K562 (cell line): Measurements from ENCODE around the gene OR9Q2. TPM values are rescaled to one million over a fixed set of nuclear protein-coding genes. Genes with fewer than 3 reads are reported as not detected.

Experiments
- ATAC-seq: fragments of 200-7000 bp; cut with Tn5 transposase; 3 replicates; pipeline ENCODE4 v1.9.1; 2020; ENCODE audit warnings: moderate library complexity
- BruUV-seq: library from RNA; stranded (reverse); fragments of 400-500 nt; replicated peaks from 2 replicates; lab custom pipeline; 2021; lab: Mats Ljungman, UMichigan
- CTCF ChIA-PET: fragments of 300-600 bp; formaldehyde crosslinking; extraction: SDS; loops from one replicate; lab custom pipeline; 2021; ENCODE audit warnings: low intra/inter-chr PET ratio; lab: Yijun Ruan, JAX
- POLR2A ChIA-PET: fragments of 300-600, 350-650 bp; sonication (Branson Sonifier 250); formaldehyde crosslinking; extraction: SDS; loops from one replicate; lab custom pipeline; 2021; ENCODE audit warnings: antibody characterized with exemption, inconsistent platforms; lab: Yijun Ruan, JAX
- DNase-seq, 4 experiments: peaks; one replicate each; pipeline versions ENCODE4 v3.0.0 to v3.0.0-alpha.2; 2011 to 2018; ENCODE audit warnings: low spot score in 3 of 4, mixed read lengths in 3 of 4; ENCODE audit errors: extremely low read depth in 1 of 4
- FAIRE-seq: peaks from 2 replicates; lab custom pipeline; 2011; peaks lifted over from hg19 to GRCh38; lab: Jason Lieb, UNC
- H2AFZ ChIP-seq: 2 replicates; pipeline ENCODE4 v1.6.0; 2011; ENCODE audit warnings: low read depth, low read length, control low read depth, inconsistent platforms
- H3K27ac ChIP-seq: fragments of 200-600 bp; 3 replicates; pipeline ENCODE4 v1.8.0; 2011; ENCODE audit warnings: low read depth, mild to moderate bottlenecking, control low read depth, inconsistent platforms, low read length, moderate library complexity, mixed read lengths; ENCODE audit errors: extremely low read depth
- H3K27me3 ChIP-seq, 2 experiments: fragments of 300-600 bp in 1 of 2; 2 replicates in 1 of 2; 3 replicates in 1 of 2; pipeline versions ENCODE4 v1.6.0 to v1.8.0; 2011; ENCODE audit warnings: inconsistent platforms in 2 of 2, low read length in 2 of 2, mild to moderate bottlenecking in 1 of 2, mixed read lengths in 1 of 2, moderate library complexity in 1 of 2; ENCODE audit not compliant: control insufficient read depth in 2 of 2, insufficient read depth in 2 of 2
- H3K36me3 ChIP-seq: fragments of 300-600 bp; 3 replicates; pipeline ENCODE4 v1.8.0; 2011; ENCODE audit warnings: mild to moderate bottlenecking, low read length, inconsistent platforms; ENCODE audit not compliant: control insufficient read depth, insufficient read depth
- H3K4me1 ChIP-seq, 2 experiments: fragments of 200-600 bp in 1 of 2; replicated peaks in 1 of 2; 2 replicates in 1 of 2; 3 replicates in 1 of 2; pipeline versions ENCODE4 v1.5.1 to v1.8.0; 2011; ENCODE audit warnings: inconsistent platforms in 2 of 2, low read length in 2 of 2, mild to moderate bottlenecking in 1 of 2, mixed read lengths in 1 of 2, moderate library complexity in 1 of 2; ENCODE audit not compliant: control insufficient read depth in 2 of 2, insufficient read depth in 2 of 2
- H3K4me2 ChIP-seq: 2 replicates; pipeline ENCODE4 v1.6.1; 2011; ENCODE audit warnings: low read length, control low read depth, inconsistent platforms, mixed read lengths; ENCODE audit not compliant: insufficient read depth
- H3K4me3 ChIP-seq: fragments of 200-600 bp; sonication (generic), shearing (Covaris generic); 2 replicates; pipeline ENCODE4 v1.5.1; 2016; ENCODE audit warnings: control low read depth, inconsistent platforms
- H3K79me2 ChIP-seq: fragments of 200-600 bp; 3 replicates; pipeline ENCODE4 v1.8.0; 2011; ENCODE audit warnings: low read length, inconsistent platforms; ENCODE audit not compliant: control insufficient read depth, insufficient read depth
- H3K9ac ChIP-seq, 2 experiments: 2 replicates each; pipeline versions ENCODE4 v1.6.0 to v1.6.1; 2011; ENCODE audit warnings: low read depth in 2 of 2, low read length in 2 of 2, control low read depth in 1 of 2, inconsistent platforms in 1 of 2, mild to moderate bottlenecking in 1 of 2, mixed read lengths in 1 of 2; ENCODE audit not compliant: insufficient read depth in 1 of 2
- H3K9me1 ChIP-seq: one replicate; pipeline ENCODE4 v1.6.0; 2011; ENCODE audit warnings: inconsistent platforms, mild to moderate bottlenecking, low read length, moderate library complexity; ENCODE audit not compliant: control insufficient read depth, insufficient read depth
- H3K9me3 ChIP-seq: replicated peaks from 2 replicates; pipeline ENCODE4 v1.5.1; 2011; ENCODE audit warnings: low read depth, low read length, inconsistent platforms; ENCODE audit not compliant: control insufficient read depth, insufficient read depth
- H4K20me1 ChIP-seq: replicated peaks from 2 replicates; pipeline ENCODE4 v1.6.1; 2011; ENCODE audit warnings: low read length, inconsistent platforms, mixed read lengths; ENCODE audit not compliant: control insufficient read depth, insufficient read depth
- CSDE1 ChIP-seq, 2 experiments: fragments of 450-650 bp; IDR thresholded peaks; 2 replicates each; pipeline ENCODE4 v1.6.1; 2016; ENCODE audit warnings: mild to moderate bottlenecking in 1 of 2
- EP400 ChIP-seq: fragments of 450-650 bp; IDR thresholded peaks from 2 replicates; pipeline ENCODE4 v1.6.1; 2017; ENCODE audit warnings: antibody characterized with exemption, mild to moderate bottlenecking, moderate library complexity
- FOXA3 ChIP-seq, 2 experiments: fragments of 450-650 bp in 1 of 2; sonication (generic) in 1 of 2; formaldehyde crosslinking; IDR thresholded peaks in 1 of 2; conservative IDR thresholded peaks in 1 of 2; 2 replicates each; pipeline versions ENCODE4 v1.4.0 to v1.8.0; 2020 to 2022; ENCODE audit warnings: mild to moderate bottlenecking in 2 of 2, missing genetic modification reagents in 1 of 2
- HSF4 ChIP-seq: fragments of 250-450 bp; sonication (Bioruptor Pico); IDR thresholded peaks from 2 replicates; pipeline ENCODE4 v2.1.2; 2022; ENCODE audit warnings: mild to moderate bottlenecking, moderate library complexity, borderline replicate concordance
- PHB ChIP-seq: fragments of 250-450 bp; sonication (Bioruptor Pico); IDR thresholded peaks from 2 replicates; pipeline ENCODE4 v1.5.0; 2021
- POLR3A ChIP-seq: IDR thresholded peaks from 2 replicates; pipeline ENCODE4 v1.6.1; 2011; ENCODE audit warnings: borderline replicate concordance, mild to moderate bottlenecking, moderate library complexity; ENCODE audit not compliant: insufficient read length, insufficient read depth; ENCODE audit errors: extremely low read depth
- RFX1 ChIP-seq: fragments of 450-650 bp; IDR thresholded peaks from 2 replicates; pipeline ENCODE4 v1.6.1; 2016; ENCODE audit warnings: mild to moderate bottlenecking, moderate library complexity
- SNAPC5 ChIP-seq: fragments of 250-450 bp; sonication (Bioruptor Pico); IDR thresholded peaks from 2 replicates; pipeline ENCODE4 v1.8.0; 2021; ENCODE audit warnings: moderate library complexity, mild to moderate bottlenecking, inconsistent platforms
- TRIM28 ChIP-seq: fragments of 450-650 bp; IDR thresholded peaks from 2 replicates; pipeline ENCODE4 v1.6.1; 2017
- TSC22D4 ChIP-seq: fragments of 450-650 bp; IDR thresholded peaks from 2 replicates; pipeline ENCODE4 v1.6.1; 2016; ENCODE audit warnings: missing genetic modification characterization, missing biosample characterization, control low read depth
- ZNF592 ChIP-seq: fragments of 450-650 bp; IDR thresholded peaks from 2 replicates; pipeline ENCODE4 v1.6.1; 2017; ENCODE audit warnings: antibody characterized with exemption, mild to moderate bottlenecking
- ZNF766 ChIP-seq: fragments of 200-800 bp; sonication (Bioruptor generic); conservative IDR thresholded peaks from 2 replicates; pipeline ENCODE4 v1.6.1; 2016; ENCODE audit warnings: missing genetic modification characterization, missing compliant biosample characterization
- in situ Hi-C: fragments of 300-500 bp; cut with MboI; formaldehyde crosslinking; loops from 4 replicates; pipeline ENCODE4 v1.15.0; 2018; ENCODE audit warnings: inconsistent platforms, mixed read lengths
- intact Hi-C: fragments of 100-400 bp; cut with micrococcal nuclease; formaldehyde crosslinking; loops from 2 replicates; pipeline ENCODE4 v1.14.2; 2022
- polyA plus RNA-seq, 8 experiments: library from polyadenylated mRNA; depleted of rRNA in 4 of 8; stranded (reverse) in 5 of 8; unstranded in 3 of 8; fragments of >200 nt; fragmentation: Nextera tagmentation in 2 of 8; fragmentation: Illumina TruSeq in 1 of 8; extraction: Ambion mirVana in 2 of 8; extraction: Trizol in 1 of 8; gene quantifications; 2 replicates each; pipeline versions ENCODE4 v1.2.1 to v1.2.3, GENCODE V29; 2011 to 2014; ENCODE audit warnings: inconsistent platforms in 1 of 8, missing spikeins in 1 of 8
- total RNA-seq, 7 experiments: library from RNA; depleted of rRNA in 6 of 7; stranded (reverse); fragments of >200 nt in 6 of 7; fragmentation: Illumina TruSeq in 2 of 7; extraction: Trizol in 2 of 7; gene quantifications; 2 replicates each; pipeline versions ENCODE4 v1.2.1 to v1.2.3, GENCODE V29; 2011 to 2021; ENCODE audit warnings: low replicate concordance in 1 of 7
- TF ChIP-seq, protein P1 (sequence below), 2 experiments: fragments of 450-650 bp; IDR thresholded peaks; 2 replicates each; pipeline ENCODE4 v1.6.1; 2018; ENCODE audit warnings: mild to moderate bottlenecking in 2 of 2, low read depth in 1 of 2; ENCODE audit not compliant: partially characterized antibody in 2 of 2
- TF ChIP-seq, protein P2 (sequence below): fragments of 250-450 bp; sonication (Bioruptor Pico); IDR thresholded peaks from 2 replicates; pipeline ENCODE4 v1.4.0; 2020; ENCODE audit warnings: borderline replicate concordance

The OR9Q2 gene
- total and polyA plus RNA-seq, 9 of the 15 experiments (the other 6 are each of a cell fraction or from before 2014, with no cell fraction given) = not detected

DNA sequence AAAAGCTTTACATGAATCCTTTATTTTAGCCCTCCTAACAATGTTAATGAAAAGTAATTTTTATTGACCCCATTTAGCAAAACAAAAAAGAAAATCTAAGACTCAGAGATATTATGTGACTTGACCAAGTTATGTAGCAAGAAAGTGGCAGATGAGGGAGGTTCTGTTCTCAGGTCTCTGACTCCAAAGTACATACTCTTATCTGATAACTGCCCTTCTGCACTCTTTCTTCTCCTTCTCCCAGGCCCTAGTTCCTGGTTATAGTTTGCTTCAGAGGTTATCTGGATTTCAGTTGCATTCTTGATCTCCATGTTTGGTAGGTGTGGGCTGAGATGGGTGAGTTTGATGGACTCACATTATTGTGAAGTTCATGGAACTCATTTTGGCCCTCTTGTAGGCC lies 4.5 kb downstream of the OR9Q2 start:
- no peaks in the 10 kb centered on the region for H4K20me1 ChIP-seq
- no peak overlapping the region for H3K9ac ChIP-seq
- intact Hi-C loops (no loop called here), in situ Hi-C loops (no loop called here)
- DNase-seq (no peak), ATAC-seq (no peak), FAIRE-seq (no peak)
- no TSS peak for BruUV-seq
- H3K9me1 ChIP-seq = no peaks in the 10 kb centered on the region
- no peak overlapping the region for H3K27ac ChIP-seq
- no peaks in the 10 kb centered on the region for H3K36me3 ChIP-seq
- no peaks in the 10 kb centered on the region for H3K9me3 ChIP-seq
- H2AFZ ChIP-seq = no peak overlapping the region
- H3K4me3 ChIP-seq = no peak overlapping the region
- H3K79me2 ChIP-seq = no peaks in the 10 kb centered on the region
- ChIA-PET CTCF (no interaction called here), POLR2A (no interaction called here)
- no peaks in the 10 kb centered on the region for H3K4me1 ChIP-seq
- H3K4me2 ChIP-seq = no peak overlapping the region
- H3K27me3 ChIP-seq = no peaks in the 10 kb centered on the region
- TF ChIP-seq POLR3A (no peak), TRIM28 (no peak), SNAPC5 (no peak), TSC22D4 (no peak), PHB (CRISPR knock-in tag) (no peak), RFX1 (no peak), ZNF592 (no peak), EP400 (no peak), HSF4 (CRISPR knock-in tag) (no peak), ZNF766 (CRISPR knock-in tag) (no peak), FOXA3 (CRISPR knock-in tag; conservative IDR thresholded peaks at IDR 0.05 in 1 of 2, IDR thresholded peaks at IDR 0.05 in 1 of 2) (no peak), CSDE1 (IDR thresholded peaks at IDR 0.05) (no peak)
- TF ChIP-seq, protein P1, sequence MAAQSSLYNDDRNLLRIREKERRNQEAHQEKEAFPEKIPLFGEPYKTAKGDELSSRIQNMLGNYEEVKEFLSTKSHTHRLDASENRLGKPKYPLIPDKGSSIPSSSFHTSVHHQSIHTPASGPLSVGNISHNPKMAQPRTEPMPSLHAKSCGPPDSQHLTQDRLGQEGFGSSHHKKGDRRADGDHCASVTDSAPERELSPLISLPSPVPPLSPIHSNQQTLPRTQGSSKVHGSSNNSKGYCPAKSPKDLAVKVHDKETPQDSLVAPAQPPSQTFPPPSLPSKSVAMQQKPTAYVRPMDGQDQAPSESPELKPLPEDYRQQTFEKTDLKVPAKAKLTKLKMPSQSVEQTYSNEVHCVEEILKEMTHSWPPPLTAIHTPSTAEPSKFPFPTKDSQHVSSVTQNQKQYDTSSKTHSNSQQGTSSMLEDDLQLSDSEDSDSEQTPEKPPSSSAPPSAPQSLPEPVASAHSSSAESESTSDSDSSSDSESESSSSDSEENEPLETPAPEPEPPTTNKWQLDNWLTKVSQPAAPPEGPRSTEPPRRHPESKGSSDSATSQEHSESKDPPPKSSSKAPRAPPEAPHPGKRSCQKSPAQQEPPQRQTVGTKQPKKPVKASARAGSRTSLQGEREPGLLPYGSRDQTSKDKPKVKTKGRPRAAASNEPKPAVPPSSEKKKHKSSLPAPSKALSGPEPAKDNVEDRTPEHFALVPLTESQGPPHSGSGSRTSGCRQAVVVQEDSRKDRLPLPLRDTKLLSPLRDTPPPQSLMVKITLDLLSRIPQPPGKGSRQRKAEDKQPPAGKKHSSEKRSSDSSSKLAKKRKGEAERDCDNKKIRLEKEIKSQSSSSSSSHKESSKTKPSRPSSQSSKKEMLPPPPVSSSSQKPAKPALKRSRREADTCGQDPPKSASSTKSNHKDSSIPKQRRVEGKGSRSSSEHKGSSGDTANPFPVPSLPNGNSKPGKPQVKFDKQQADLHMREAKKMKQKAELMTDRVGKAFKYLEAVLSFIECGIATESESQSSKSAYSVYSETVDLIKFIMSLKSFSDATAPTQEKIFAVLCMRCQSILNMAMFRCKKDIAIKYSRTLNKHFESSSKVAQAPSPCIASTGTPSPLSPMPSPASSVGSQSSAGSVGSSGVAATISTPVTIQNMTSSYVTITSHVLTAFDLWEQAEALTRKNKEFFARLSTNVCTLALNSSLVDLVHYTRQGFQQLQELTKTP (IDR thresholded peaks at IDR 0.05; ENCODE audit: low read depth in 1 of 2, partially characterized antibody in 2 of 2) = no peak
- TF ChIP-seq, protein P2, sequence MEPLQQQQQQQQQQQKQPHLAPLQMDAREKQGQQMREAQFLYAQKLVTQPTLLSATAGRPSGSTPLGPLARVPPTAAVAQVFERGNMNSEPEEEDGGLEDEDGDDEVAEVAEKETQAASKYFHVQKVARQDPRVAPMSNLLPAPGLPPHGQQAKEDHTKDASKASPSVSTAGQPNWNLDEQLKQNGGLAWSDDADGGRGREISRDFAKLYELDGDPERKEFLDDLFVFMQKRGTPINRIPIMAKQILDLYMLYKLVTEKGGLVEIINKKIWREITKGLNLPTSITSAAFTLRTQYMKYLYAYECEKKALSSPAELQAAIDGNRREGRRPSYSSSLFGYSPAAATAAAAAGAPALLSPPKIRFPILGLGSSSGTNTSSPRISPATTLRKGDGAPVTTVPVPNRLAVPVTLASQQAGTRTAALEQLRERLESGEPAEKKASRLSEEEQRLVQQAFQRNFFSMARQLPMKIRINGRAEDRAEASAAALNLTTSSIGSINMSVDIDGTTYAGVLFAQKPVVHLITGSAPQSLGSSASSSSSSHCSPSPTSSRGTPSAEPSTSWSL (CRISPR knock-in tag) = no peak
